HL-60/S4 treated with phorbol 12-myristate 13-acetate at 8.2 ng/mL for 4 days and 3 days (cell line): ENCODE results near the gene CTDSP2.
"Not testable (repeated sequence)": the region's sequence is repeated elsewhere in the genome, so short reads cannot be mapped to it uniquely, and the experiment has no call there.

ENCODE experiments used
- in situ Hi-C: fragments of 300-500 bp; cut with MboI; formaldehyde crosslinking; loops from 2 replicates; pipeline ENCODE4 v1.15.0; 2022; ENCODE audit warnings: low sequenced_read_pairs

Gene CTDSP2

DNA sequence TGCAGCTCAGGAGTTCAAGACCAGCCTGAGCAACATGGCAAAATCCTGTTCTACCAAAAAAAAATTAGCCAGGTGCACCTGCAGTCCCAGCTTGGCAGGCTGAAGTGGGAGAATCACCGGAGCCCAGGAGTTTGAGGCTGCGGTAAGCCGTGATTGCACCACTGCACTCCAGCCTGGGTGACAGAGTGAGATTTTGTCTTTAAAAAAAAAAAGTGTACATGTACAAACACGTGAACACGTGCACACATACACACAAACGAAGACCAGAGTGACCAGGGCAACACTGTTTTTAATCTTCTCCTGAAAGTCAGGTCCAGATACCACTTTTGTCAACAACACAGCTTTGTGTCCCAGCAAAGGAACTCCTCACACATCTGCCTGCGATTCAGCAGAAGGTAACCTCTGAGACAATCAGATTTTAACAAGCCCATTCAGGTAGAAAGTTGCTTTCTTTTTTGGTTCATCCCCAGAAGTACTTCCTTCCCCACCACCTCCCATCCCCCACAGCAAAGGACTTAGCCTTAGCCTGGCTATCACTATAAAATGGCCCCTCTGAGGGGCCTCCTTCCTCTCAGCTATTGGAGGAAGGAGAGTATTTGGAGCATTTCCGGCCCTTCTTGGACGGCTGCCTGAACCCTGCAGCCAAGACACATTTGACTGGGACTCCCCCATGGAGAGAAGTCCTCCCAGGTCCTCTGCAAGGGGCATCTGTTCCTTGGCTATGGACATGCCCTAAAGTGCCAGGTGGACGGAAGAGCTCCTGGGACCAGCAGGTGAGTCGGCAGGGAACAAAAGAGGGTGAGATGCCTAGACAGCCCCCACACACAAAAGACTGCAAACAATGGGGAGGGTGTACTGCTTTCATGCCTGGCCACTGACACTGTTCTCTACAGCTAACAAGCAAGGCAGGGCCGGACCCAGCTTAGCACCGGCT lies 9.8 kb downstream of the CTDSP2 start:
- in situ Hi-C loops = loop anchor here (10.0 kb wide), 1 partner anchor 68 kb away; no protein-coding TSS in a partner anchor

DNA sequence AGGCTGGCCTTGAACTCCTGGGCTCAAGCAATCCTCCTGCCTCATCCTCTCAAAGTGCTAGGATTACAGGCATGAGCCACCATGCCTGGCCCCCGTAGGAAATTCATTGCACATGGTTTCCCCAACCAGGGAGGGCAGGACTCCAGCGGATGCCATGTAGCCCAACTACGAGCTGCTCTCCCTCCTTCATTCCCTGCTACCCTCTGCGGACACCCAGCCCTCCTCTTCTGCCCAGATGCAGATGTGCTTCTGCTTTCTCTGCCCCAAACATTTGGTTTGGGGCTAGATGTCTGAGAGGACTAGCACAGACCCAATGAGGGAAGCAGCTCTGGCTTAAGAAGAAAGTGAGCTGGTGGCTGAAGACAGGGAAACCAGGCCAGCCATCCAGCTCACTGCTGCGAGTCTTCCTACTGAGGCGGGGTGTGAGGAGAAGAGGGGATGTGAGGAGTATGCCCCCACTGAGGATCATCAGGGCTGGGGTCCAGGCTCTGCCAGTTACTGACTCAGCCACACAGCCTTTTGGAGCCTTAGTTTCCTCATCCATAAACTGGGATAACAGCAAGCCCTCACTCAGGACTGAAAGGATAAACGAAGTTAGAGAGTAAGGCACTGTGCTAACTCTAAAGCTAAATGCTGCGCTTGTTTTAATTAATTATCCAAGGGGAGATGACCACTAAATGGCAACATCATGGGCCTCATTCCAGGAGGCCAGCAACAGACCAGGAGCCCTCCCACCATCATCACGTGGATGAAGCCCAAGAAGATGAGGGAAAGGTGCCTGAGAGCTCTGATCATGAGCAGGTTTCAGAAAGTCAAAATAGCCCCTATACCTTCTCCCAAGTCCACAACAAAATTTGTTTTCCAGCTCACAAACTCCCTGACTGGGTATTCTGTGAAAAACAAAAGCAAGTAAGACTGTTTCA lies 10.9 kb downstream of the CTDSP2 start:
- in situ Hi-C loops = loop anchor here (10.0 kb wide), 1 partner anchor 69 kb away; no protein-coding TSS in a partner anchor

DNA sequence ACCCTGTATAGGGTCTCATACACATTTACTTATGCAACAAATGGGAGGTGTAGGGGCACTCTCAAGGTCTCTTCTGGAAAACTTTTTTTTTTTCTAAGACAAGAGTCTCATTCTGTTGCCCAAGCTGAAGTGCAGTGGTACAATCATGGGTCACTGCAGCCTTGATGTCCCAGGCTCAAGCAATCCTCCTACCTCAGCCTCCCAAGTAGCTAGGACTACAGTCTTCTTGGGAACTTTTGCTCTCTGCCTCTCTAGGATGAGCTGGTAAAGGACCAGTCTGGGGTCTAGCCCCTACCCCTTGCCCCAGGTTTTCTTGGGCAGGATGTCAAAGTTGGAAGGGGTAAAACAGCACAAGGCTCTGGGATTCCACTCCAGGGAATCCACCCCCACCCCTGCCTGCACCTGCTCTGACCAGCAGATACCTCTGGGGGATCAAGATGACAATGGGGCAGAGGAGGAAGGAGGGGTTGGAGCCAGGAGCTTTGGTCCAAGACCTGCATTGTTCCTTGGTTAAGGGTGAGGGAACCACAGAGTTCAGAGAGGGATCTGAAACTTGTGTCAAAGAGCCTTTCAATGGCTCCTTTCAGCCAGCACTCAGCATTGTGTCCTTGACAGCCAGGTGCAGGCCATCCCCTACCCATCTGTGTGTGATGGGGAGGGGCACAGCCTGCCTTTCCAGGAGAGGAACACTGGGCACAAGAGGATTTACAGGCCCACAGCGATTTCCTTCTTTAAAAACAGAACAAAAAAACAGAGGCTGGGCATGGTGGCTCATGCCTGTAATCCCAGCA lies 12.2 kb downstream of the CTDSP2 start:
- in situ Hi-C loops = loop anchor here (10.0 kb wide), 1 partner anchor 71 kb away; no protein-coding TSS in a partner anchor

DNA sequence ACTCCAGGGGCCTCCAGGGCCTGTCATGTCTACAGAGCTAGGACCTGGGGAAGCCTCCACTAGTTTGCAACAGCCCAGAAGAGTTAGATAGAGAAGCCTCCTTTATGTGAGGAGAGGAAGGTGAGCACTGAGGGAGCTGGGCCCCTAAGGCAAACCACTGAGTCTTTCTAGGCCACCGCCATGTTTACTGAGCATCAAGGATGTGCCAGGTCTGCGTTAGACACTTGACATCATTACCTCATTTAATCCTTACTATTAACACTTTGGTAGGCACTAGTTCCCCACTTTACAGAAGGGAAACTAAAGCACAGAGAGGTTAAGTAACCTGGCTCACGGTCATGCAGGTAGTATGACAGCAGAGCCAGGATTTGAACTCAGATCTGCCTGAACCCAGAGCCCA lies 12.9 kb downstream of the CTDSP2 start:
- in situ Hi-C loops = loop anchor here (10.0 kb wide), 1 partner anchor 71 kb away; no protein-coding TSS in a partner anchor

DNA sequence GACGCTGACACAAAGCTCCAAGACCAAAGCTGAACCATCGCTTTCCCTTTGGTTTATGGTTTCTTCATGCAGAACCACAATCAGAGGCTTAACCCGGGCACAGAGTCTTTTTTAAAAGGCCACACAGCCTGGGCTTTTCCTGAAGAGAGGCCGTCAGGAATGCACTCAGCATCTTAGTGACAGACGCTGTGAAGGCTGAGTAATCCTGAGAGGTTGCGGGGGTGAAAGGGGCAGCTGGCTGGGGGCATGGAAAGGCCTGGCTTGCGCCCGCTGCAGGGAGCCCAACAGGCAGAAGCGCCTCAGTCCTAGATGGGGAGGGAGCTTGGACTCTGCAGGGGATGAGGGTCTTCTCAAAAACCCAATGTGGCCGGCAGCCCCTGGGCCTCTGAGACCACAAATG lies 13.6 kb downstream of the CTDSP2 start:
- in situ Hi-C loops = loop anchor here (10.0 kb wide), 1 partner anchor 72 kb away; no protein-coding TSS in a partner anchor

DNA sequence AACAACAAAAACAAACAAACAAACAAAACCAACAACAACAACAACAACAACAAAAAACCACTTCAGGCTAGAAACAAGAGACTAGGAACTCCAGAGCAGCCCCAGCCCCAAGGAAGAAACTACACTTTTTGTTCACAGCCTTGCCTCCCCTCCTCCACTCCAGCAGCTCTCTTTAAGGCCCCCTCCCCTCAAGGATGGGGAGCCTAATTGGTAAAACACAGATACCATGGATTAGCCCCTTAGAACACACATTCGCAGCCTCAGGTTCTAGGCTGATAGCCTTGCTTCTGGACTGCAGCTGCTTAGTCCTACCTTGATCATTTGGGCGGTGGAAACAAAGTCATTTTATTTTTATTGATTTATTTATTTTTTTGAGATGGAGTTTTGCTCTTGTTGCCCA lies 16.1 kb downstream of the CTDSP2 start:
- in situ Hi-C loops = loop anchor here (10.0 kb wide), 1 partner anchor 74 kb away; no protein-coding TSS in a partner anchor

DNA sequence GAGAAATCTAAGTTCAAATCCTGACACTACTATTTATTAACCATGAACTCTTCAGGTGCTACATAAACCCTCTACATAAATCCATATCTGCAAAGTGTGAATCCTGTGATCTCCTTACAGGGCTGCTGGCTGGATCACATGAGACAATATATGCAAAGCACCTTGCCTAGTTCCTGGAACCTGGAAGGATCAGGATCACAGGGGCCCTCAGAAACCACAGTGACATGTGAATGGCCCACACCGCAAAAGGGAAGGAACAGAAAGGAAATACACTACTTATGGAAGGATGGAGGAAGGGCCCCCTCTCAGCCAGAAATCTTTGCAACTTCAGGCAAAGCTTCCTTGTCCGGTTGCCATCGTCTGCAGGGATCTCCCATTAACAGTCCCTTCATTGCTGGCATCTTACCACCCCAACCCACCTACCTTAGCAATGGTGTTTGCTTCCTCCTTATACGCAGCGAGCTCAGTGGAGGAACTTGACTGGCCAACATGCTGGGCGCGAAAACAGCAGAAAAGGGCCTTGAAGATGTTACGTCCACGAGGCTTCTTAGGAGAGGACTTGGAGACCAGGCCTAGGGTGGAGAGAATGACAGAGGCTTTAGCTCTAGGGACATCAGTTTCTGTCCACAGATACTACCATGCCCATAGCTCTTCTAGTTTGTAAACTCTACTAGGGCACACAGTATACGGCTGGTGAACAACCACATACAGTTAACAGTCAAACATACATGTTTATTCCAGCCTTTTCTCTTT lies 17.3 kb downstream of the CTDSP2 start:
- in situ Hi-C loops = no loop called here

DNA sequence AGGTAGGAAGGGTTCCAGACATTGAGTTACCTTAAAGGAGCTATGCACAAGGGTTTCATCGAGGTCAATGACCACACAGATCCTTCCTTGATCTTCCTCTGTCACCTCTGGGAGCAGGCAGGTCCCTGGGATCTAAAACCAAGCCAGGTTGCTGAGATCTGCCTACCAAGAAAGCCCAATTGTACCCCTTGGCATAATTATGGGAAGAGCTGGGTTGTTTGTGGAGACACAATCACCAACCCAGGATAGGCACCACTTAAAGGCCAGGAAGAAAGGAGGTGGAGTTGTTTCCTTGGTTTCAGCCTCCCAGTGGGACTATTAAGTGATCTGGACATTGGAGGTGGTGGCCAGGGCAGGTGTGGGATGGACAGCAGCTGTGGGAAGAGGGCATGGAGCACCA lies 19.6 kb downstream of the CTDSP2 start:
- in situ Hi-C loops = no loop called here

DNA sequence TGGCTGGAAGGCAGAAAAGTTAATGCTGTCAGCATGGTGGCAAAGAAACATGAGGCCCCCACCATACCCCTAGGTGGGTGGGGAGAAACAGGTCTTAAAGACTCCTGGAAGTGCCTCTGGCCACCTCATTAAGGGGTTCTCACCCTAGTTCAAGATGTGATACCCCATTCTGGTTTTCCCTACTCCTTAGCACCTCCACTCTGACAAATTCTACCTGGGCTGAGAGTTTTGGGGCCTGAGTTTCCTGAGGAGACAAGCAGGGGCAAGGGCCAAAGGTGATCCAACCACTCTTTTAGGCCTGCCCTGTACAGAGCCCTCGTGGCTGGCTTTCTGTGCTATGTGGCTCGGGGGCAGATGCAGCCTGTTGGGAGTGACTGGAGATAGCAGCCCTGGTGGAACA lies 20.1 kb downstream of the CTDSP2 start:
- in situ Hi-C loops = no loop called here

DNA sequence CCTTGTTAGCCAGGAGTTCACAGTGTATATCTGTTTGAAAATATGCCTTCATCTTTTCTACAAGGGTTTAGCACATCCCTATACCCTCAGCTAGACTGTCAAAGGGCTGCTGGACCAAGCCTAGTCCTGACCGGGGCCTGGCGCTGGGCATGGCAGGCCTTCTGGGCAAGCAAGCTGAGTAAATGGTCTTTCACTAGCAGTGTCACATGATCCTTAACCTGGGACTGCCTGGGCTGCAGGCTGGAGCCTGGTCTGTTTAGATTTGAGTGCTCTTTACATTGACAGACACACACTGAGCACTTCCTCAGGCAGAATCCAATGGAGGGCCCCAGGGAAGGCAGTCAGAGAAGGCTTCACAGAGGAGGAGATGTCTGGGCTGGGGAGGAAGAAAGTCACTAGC lies 21.1 kb downstream of the CTDSP2 start:
- in situ Hi-C loops = no loop called here

DNA sequence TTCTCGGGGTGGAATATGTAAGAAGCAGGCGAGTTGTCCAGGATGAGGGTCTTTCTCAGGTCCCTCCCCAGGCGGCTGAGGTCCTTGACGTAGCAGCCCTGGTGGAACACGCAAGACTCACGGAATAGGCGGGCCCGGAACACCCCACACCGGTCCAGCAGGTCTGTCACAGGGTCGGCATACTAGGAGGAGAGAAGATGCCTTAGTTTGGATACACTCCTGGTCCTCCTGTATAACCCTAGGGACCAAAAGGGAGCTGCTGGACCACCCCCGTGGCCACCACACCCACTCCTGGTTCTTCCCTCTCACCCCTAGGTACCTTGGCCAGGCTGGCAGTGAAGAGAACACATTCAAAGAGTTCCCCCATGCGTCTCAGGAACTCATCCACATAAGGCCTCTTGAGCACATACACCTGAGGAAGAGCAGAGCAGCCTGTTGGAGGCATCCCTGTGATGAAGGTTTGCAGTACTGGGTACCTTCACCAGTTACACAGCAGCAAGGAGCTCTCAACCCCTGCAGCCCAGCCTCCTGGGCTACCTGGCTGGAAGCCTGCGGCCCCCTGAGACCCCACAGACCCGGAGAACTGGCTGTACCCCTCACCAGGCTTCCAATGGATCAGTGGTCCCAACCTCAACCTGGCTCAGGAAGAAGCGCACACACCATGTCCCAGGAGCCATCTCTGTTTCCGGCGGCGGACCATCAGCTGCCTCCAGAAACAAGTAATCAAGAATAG lies 22.5 kb downstream of the CTDSP2 start:
- in situ Hi-C loops = no loop called here

DNA sequence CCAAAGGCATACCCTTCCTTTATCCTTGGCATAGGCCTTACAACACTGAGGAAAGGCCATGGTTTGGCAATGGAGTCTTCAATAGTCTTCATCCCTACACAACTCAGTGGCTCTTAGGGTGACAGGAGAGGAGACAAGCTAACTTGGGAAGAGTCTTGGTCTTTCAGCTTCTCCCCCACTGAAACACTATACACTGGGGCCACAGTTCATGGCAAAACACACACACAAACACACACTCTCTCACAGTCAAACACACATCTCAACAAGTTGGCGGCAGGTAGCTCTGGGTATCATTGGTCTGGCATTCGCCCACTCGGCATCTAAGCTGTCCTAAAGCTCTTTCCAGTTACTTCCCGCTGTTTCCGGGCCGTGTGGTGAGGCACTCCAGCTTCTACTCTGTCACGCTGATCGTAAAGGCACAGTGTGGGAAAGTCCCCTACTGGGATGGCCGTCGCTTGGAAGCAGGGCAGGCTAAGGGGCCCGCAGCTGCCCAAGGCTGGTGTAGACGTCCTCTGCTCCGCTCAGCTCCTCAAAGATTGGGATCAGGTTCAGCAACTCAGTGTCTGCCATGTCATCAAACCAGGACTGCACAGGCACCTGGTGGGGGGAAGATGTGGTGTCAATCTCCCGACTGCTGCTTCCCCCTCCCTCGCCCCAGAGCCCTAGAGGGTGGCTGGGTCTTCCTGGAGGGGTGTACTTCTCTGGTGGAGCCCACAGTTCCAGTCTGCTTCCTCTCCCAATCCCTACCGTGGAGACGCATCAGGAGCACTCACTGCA lies 23.2 kb downstream of the CTDSP2 start:
- in situ Hi-C loops = no loop called here

DNA sequence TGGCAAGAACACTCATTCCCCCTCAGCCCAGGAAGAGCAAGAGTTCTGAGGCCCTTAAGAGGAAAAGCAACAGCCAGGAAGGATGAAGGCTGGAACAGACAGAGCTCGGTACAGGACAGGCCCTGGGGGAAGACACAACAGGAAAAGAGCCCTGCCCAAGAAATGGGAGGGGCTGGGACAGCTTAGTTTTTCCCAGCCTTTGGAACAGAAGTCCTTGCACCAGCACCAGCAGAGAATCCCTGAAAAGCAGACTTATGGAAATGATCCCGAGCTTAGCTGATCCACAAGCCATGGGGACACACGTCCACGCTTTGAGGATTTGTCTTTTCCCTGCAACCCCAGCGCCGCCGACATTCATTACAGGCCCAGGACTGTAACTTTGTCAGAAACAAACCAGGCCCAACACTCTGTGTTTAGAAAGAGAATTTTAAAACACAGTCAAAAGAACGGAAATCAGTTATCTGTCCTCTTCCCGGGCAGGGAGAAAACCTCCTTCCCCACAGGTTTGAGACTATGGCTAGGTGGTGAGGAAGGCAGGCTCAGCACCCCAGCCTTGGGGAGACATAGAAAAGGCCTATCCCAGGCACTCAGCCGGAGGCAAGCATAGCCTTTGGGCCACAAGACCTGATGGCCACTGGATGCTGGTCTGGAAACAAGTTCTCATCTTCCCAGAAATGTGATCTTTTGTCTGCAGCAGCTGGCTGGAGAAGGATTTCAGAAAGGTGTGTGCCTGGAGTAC lies 24.0 kb downstream of the CTDSP2 start:
- in situ Hi-C loops = no loop called here

DNA sequence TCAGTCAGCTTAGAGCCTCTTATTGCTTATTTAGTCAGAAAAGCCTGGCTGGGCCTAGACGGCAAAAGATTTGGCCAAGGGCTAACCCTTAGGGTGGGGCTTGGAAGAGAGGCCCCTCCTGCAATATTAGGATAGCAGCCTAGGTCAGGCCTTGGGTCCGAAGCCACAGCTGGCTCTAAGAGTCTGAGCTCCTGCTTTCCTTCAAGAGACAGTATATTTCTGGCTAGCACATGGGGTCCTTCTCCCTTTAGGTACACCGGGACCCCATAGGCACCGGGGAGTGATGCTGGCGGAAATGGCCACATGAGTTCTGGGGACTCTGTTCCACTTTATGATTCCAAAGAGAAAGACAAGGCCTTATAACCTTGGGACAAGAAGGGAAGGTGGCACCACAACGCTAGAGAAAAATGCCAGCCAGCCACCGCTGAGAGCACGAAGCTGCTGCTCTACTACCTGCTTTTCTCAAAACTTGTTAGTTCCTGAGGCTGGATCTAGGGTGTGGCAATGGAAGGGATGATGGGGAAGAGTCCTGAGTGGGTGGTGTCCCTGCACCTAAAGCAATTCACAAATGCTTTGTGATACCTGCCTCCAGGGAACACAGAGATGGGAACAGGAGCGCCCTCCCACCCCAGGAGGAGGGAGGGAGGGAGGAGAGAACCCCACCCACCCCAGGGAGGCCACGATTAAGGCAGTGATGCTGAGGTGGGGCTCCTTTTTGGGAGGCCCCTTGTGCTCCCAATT lies 24.9 kb downstream of the CTDSP2 start:
- in situ Hi-C loops = no loop called here

DNA sequence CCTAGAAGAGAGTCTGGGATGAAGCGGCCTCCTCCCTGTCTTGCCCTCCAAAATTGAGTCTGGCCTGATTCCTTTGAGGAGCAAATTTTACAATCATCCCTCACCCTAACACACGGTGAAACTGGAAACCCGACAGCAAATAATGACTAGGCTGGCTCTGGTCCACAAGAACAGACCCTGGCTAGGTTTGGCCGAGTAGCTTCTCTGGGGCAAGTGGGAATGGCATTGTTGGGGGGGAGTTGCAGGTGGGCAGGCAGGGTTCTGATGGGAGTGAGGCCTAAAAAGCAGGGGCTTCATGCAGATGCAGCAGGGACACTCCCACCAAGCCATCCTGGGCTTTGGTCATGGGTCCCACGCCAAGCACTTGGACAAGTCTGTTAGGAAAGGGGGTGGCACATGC lies 25.5 kb downstream of the CTDSP2 start:
- in situ Hi-C loops = not testable (repeated sequence)

DNA sequence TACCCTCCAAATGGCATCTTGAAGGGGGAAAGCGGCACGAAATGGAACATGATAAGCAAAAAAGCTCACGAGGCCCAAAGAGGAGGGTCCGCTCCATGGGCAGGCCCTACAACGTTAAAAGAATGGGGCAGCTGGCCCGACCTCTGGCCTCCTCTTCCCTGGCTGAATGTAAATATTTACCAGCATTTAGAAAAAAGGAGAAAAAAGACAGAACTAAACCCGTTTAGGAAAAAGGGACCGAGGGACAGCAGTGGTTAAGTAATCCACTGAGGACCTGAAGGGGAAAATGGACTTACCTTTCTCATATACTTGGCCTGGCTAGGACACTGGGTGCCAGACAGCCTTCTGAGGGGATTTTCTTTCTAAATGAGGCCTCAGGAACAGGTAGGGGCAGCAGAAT lies 26.4 kb downstream of the CTDSP2 start:
- in situ Hi-C loops = not testable (repeated sequence)

DNA sequence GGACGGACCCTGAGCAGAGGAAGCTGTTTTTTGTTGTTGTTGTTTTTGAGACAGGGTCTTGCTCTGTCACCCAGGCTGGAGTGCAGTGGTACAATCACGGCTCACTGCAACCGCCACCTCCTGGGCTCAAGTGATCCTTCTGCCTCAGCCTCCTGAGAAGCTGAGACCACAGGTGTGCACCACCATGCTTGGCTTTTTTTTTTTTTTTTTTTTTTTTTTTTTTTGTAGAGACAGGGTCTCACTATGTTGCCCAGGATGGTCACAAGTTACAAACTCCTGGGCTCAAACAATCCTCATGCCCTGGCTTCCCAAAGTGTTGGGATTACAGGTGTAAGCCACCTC lies 28.6 kb downstream of the CTDSP2 start:
- in situ Hi-C loops = not testable (repeated sequence)
